Fibroblast of peridontal ligament (primary cell): ENCODE results near the gene IKBKG.
"Not testable (repeated sequence)": the region's sequence is repeated elsewhere in the genome, so short reads cannot be mapped to it uniquely, and the experiment has no call there.

ENCODE experiments used
- DNase-seq: peaks from one replicate; pipeline ENCODE4 v3.0.0-alpha.2; 2010; ENCODE audit errors: extremely low read depth

IKBKG gene

DNA sequence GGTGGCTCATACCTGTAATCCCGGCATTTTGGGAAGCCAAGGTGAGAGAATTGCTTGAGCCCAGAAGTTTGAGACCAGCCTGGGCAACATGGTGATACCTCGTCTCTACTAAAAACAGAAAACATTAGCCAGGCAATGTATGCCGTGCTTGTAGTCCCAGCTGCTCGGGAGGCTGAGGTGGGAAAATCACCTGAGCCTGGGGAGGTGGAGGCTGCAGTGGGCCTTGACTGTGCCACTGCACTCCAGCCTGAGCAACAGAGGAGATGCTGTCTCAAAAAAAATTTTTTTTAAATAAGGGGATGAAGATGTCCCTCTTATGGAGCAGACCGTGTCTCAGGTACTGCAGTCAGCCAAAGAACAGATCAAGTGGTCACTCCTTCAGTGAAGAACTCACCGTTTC lies 58.1 kb downstream of the IKBKG start:
- no peak for DNase-seq

- DNase-seq, result no peak
Observed at GRCh38 chrX:154607370-154607769, 60.0 kb downstream of the IKBKG start.

DNA sequence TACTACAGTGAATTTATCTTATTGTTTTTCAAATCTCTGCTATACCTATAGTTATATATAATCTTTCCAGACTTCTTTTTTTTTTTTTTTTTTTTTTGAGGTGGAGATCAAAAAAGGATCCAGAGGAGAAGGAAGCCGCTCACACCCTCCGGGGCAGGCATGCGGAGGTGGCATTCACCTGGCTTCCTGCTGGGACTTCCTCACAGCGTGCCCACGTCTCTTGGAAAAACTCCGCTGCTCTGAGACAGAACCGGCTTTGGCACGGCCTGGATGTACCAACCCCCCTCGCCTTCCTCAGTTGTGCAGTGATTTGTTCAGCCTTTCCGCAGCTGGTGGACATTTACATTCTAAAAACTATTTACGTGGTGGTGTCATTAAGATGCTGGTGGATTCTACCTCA lies 60.6 kb downstream of the IKBKG start:
- DNase-seq, result not testable (repeated sequence)

DNA sequence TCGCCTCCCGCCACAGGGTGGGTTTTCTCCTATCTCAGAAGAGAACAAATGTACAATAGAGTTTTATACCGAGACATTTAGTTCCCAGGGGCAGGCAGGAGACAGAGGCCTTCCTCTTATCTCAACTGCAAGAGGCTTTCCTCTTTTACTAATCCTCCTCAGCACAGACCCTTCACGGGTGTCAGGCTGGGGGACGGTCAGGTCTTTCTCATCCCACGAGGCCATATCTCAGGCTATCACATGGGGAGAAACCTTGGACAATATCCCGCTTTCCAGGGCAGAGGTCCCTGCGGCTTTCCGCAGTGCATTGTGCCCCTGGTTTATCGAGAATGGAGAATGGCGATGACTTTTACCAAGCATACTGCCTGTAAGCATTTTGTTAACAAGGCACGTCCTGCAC lies 61.4 kb downstream of the IKBKG start:
- DNase-seq, result not testable (repeated sequence)

DNA sequence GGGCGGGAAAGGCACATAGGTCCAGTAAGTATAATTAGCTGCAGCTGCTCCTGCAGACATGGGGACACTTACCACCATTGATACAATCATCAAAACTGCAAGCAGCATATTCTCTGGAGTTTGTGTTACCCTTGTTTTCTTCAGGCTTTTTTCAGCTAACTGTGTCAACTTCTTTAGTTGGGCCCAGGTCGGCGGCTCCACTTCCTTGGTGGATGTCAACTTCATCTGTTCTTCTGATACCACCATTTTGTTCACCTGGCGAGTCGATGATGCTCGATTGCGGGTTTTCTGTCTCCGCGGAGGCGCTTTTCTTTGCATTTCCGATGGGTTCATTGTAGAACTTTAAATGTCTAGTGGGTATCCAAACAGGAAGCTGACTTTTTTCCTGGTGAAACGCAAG lies 63.7 kb downstream of the IKBKG start:
- DNase-seq, result not testable (repeated sequence)

- not testable (repeated sequence) for DNase-seq
Observed at GRCh38 chrX:154613586-154613985, 66.2 kb downstream of the IKBKG start.
